Hematopoietic multipotent progenitor cell treated with erythropoietin and hydrocortisone succinate and interleukin-3 and kit ligand, for 6 days (in vitro differentiated cells): ENCODE data around the gene PTPRN2.
"Not testable (repeated sequence)": the region's sequence is repeated elsewhere in the genome, so short reads cannot be mapped to it uniquely, and the experiment has no call there.

Source experiments
- DNase-seq: peaks from one replicate; pipeline ENCODE4 v3.0.0-alpha.2; 2015

Gene PTPRN2

DNA sequence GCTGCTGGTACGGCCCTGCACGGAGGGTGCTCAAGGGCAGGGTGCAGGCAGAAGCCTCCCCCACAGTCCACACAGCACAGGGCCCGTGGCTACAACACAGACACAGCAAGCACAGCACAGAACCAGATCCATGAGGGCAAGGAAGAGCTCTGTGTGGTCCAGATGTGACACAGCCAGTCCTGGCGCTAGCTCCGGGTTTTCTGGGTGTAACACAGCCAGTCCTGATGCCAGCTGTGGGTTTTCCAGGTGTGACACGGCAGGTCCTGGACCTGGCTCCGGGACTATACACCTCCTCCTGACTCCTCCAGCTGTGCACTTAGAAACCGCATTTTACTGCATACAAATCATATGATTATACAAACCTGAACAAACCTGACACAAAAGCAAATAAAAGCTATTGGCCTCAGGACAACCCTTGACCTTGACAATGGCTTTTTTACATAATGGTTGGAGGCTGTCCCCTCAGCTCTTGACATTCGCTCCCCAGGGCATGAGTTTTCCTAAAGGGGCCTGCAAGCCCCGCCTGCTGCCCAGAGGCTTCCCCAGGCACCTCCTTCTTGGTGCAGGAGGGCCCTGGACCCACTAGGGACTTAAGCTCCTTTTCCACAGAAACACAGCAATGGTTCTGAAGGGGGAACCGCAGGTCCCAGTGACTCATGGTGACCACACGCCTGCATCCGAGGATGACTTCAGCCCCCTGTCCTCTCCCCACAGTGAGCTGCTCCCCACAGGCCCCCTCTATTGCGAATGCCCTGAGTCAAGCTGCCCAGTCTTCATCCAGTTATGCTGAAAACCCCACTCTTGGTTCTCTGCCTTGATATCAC, 209.6 kb downstream of the PTPRN2 start:
- no peak for DNase-seq

DNA sequence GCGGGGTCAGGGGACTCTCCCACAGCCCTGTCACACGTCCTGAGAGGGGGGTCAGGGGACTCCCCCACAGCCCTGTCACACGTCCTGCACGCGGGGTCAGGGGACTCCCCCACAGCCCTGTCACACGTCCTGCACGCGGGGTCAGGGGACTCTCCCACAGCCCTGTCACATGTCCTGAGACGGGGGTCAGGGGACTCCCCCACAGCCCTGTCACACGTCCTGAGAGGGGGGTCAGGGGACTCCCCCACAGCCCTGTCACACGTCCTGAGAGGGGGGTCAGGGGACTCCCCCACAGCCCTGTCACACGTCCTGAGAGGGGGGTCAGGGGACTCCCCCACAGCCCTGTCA, 210.8 kb downstream of the PTPRN2 start:
- DNase-seq, result not testable (repeated sequence)

DNA sequence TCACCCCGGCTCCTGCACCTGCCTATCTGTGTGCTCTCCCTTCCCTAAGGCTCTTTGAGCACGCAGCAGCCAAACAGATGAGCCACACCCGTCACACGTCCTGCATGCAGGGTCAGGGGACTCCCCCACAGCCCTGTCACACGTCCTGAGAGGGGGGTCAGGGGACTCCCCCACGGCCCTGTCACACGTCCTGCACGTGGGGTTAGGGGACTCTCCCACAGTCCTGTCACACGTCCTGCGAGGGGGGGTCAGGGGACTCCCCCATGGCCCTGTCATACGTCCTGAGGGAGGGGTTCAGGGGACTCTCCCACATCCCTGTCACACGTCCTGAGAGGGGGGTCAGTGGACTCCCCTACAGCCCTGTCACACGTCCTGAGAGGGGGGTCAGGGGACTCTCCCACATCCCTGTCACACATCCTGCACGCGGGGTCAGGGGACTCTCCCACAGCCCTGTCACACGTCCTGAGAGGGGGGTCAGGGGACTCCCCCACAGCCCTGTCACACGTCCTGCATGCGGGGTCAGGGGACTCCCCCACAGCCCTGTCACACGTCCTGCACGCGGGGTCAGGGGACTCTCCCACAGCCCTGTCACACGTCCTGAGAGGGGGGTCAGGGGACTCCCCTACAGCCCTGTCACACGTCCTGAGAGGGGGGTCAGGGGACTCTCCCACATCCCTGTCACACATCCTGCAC, 211.3 kb downstream of the PTPRN2 start:
- DNase-seq, result not testable (repeated sequence)

GRCh38 chr7:158375034-158375433, 212.6 kb downstream of the PTPRN2 start:
- no peak for DNase-seq

DNA sequence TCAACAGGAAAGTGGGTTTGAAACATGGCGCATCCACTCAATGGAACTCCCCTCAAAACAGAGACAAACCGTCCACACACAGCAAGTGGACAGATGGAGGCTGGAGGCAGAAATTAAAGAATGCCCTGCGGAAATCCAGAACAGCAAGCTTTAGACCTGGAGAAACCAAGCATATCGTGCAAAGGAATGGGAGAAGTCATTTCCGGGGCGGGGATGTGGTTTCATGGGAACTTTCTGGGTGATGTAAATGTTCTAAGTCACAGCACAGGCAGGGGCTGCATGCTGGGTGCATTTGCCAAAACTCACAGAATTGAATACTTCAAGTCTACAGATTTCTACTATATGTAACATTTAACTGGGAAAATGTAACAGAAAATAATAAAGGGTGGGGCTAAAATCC, 213.0 kb downstream of the PTPRN2 start:
- DNase-seq, result no peak

GRCh38 chr7:158374146-158374545, 213.5 kb downstream of the PTPRN2 start:
- DNase-seq, result no peak

GRCh38 chr7:158373476-158374133, 214.0 kb downstream of the PTPRN2 start:
- no peak for DNase-seq

DNA sequence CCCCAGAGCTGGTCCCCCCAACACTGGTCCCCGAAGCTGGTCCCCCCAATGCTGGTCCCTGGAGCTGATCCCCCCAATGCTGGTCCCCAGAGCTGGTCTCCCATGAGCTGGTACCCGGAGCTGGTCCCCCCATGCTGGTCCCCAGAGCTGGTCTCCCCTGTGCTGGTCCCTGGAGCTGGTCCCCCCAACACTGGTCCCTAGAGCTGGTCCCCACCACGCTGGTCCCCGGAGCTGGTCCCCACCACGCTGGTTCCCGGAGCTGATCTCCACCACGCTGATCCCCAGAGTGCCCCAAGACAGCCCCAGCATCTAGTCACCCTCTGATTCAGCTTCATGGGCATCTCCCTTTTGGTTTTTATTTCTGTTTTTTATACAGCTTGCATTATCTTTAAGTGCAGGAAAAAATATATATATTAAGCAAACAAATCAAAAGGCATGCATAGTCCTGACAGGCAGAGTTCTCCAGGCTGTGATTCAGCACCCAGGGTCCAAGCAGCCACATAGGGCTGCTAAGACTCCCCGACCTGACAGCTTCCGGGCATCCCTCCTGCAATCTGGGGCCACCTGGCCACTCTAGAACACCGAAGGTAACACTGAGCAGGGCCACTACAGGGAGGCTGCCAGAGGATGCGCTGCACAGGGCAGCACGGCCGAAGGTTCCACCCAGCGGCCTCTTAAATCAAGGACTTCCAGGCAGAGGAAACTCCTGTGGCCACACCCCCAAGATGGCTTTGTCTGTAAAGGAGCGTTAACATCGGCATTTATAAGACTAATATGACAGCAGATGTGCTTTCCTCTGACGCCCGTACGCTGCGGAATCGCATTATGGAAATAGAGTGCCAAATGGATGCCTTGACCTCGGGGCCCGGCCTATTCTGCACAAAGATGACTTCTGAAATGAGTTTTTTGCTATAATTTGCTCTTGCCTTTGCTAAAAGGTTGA, 215.0 kb downstream of the PTPRN2 start:
- no peak for DNase-seq

DNA sequence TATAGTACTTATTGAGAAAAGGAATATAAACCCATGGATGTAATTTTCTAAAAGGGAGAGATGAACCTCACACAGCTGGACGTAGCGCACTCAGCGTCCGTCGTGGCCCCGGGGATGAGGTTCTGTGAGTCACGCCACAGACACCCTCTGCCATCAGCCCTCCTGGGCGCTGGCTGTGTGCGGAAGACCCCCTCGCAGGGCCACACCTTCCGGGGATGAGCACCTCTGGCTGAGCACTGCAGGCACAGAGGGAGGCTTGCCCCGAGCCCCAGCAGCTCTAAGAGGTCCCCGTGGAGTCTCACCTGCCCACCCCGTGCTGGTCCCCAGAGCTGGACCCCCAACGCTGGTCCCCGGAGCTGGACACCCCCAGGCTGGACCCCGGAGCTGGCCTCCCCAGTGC, 215.8 kb downstream of the PTPRN2 start:
- no peak for DNase-seq

DNA sequence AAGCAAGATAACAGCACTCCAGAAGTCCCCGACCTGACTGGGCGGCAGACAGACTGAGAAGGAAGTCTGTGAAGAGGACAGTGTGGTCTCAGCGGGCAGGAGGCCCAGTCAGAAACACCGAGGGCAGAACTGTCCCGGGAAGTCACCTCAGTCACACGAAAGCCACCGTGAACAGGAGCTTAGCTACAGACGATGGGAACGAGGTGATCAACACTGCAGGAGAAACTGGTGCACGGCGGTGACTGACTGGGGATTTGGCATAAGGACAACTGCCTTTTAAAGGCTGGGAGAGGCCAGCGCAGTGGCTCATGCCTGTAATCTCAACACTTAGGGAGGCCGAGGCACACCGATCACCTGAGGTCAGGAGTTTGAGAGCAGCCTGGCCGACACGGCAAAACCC, 217.8 kb downstream of the PTPRN2 start:
- DNase-seq, result no peak

DNA sequence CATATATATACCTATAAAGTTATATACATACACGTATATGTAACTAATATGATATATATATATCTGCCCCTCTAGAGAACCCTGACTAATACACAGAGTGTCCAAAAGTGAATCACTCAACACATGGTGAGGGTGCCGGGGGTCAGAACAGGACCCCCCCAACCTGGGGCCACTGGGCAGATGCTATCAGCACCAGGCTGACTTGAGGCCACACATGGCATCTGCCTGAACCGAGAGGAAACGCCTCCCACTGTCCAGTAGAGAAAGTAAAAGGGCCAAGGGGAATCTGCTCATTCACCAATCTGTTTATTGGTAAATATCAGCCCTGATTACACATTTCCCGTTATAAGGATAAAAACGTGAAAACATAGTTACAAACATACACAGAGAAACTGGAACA, 218.3 kb downstream of the PTPRN2 start:
- no peak for DNase-seq

DNA sequence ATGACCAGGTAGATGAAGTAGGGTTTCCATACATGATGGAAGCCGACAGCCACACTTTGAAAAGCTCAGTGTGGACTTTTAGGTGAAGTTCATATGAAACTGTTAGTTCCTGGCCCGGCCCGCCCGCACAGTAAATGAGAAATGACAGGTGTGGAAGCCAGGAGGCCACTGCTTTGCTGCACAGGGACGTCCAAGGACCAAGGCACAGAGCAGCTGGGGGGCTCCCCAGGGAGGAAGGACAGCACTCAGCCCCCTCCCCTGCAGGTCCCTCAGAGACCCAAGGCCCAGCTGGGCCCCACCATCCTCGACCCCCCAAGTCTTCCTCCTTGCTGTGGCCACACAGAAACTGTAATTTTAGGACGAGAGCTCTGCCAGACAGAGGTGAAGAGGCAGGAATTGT, 219.2 kb downstream of the PTPRN2 start:
- no peak for DNase-seq

DNA sequence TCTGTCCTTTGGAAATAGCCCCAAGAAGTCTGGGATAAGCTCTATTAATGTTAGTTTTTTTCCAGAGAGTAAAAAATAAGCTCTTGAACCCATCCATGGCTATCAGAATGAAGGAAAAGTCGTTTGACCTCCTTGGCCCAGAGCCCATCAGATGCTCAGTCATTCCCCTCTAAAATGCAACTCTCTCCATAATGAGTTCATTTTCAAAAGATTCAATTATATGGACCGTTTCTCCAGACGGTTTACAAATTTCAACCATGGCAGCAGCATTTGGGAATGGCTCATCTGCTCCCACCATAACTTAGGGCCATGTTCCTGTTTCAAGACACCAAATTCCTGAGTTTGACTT, 220.0 kb downstream of the PTPRN2 start:
- no peak for DNase-seq

GRCh38 chr7:158366916-158367633, 220.5 kb downstream of the PTPRN2 start:
- no peak for DNase-seq

DNA sequence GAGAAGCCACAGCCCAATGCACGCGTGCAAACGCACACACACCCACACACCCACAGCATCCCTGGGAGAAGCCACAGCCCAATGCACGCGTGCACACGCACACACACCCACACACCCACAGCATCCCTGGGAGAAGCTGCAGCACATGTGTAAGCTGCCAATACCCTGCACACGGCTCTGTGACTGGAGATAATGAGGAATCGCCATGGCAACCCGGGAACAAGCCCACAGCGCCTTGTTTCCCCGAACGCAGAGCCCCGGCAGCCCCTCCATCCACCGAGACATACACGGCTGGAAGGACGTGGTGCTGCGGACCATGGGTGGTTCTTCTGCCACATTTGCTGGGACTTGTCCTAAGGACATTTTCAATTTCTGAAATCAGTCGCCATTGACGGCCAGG, 221.3 kb downstream of the PTPRN2 start:
- no peak for DNase-seq

GRCh38 chr7:158365267-158365666, 222.4 kb downstream of the PTPRN2 start:
- no peak for DNase-seq

GRCh38 chr7:158364451-158364850, 223.2 kb downstream of the PTPRN2 start:
- DNase-seq, result no peak

- DNase-seq, result peak; percentile 21
Observed at GRCh38 chr7:158362912-158363905, 224.4 kb downstream of the PTPRN2 start.

DNA sequence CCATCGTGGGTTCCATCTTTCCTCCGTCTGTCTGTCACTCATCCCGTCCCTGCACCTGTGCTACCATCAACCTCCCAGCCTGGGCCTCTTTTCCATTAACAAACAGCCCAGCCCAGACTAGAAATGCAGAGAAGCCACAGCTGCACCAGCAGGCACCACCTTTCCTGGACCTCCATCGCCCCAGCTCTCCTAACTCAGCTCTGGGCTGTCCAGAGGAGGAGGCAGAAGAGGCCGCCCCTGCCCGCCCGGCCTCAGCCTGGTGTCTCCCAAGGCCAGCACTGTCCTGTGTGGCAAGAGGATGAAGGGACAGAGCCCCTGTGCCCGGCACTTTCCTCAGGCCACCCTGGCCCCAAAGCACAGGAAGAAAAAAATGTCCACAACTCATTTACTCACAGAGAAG, 225.6 kb downstream of the PTPRN2 start:
- DNase-seq, result no peak

DNA sequence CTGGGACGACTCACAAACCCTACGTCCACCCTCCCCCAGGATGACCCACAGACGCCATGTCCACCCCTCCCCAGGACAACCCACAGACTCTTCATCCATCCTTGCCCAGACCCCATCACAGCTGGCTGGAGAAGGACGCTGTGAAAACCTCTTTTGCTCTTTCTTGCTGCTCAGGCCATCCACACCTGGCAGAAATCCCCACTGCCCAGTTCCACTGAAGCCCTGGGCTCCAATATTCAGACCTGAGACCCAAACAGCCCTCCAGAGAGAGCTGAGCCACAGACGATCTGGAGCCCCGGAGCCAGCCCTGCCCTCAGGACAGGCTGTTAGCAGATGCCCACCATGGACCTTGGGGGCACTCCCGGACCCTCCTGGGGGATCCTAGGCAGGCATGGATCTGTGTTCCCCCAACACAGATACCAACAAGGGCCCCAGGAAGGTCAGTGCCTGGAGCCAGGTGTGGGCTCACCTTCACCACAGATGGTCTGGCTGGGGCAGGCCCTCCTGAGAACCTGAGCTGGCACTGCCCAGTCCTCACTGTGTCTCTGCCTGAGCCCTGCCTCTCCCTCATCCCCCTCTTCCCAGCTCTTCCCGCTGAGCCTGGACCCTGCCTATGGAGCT, 226.2 kb downstream of the PTPRN2 start:
- no peak for DNase-seq
